Renal cortical epithelial cell (primary cell): ENCODE measurements around the gene SLCO3A1. TPM values are rescaled to one million over a fixed set of nuclear protein-coding genes. Genes with fewer than 3 reads are reported as not detected.
A peak's percentile ranks its signal among the peaks of the same experiment; 100 is the strongest.

Source experiments
- DNase-seq: peaks from one replicate; pipeline ENCODE4 v3.0.0-alpha.2; 2011; ENCODE audit warnings: low read depth
- total RNA-seq: library from RNA; depleted of rRNA; stranded (reverse); fragments of >200 nt; gene quantifications from 2 replicates; pipeline ENCODE4 v1.2.3, GENCODE V29; 2014

The SLCO3A1 gene
- total RNA-seq, 1 donor from 2014 or later, result 7.2 TPM

DNA sequence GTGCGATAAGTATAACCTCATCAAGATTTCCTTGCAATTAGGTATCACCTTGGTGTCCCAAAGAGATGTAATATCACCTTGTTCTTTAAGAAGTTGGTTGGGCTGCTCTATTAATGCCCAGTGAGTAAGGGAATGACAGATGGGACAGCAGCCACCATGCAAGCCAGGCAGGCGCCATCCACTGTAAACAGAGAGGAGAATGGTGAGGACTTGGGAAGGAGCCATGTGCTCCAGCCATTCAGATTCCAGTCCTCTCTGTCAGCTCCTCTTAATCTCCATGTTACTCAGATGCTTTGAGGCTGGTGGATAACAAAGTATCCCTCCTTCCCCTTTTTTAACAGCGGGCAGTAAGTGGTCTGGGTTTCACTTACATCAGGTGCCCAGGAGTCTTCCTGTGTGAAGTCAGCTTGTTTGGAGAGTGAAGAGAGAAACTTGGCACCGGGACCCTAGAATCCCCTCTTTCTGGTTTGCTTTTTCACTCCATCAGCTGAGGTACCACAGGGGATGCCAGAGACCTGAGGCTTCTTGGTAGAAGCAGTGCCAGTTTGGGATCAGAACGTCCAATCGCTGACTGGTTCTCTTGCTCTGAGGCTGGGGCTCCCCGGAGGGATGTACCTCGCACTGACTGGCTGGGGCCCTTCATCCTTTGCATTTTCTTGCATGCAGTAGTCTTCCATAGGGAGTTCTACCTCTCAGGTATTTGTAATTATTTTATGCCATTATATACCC, 29.5 kb downstream of the SLCO3A1 start:
- no peak for DNase-seq

- no peak for DNase-seq
Observed at GRCh38 chr15:91884606-91885005, 31.1 kb downstream of the SLCO3A1 start.

- DNase-seq, result no peak
Observed at GRCh38 chr15:91885054-91885453, 31.5 kb downstream of the SLCO3A1 start.

- DNase-seq, result no peak
Observed at GRCh38 chr15:91885714-91886270, 32.3 kb downstream of the SLCO3A1 start.

- DNase-seq, result no peak
Observed at GRCh38 chr15:91886878-91887277, 33.4 kb downstream of the SLCO3A1 start.

DNA sequence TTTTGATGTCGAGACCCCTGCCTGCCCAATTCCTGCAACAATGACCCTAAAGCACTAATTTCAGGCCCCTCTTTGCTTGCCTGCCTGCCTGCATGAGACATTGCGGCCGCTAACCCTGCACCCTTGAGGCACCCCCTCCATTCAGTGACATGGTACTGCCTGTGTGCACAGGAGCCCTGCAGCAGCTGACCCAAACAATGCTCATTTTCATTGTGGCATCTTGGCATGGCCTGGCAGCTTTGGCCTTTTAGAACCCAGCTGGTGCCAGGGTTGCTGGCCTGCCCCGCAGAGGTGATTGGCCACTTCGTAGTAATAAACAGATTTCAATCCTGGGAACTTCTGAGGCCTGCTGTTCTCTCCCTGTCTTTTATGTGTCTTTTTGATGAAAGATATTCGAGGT, 33.8 kb downstream of the SLCO3A1 start:
- no peak for DNase-seq

GRCh38 chr15:91887921-91888373, 34.4 kb downstream of the SLCO3A1 start:
- peak; percentile 22 for DNase-seq

DNA sequence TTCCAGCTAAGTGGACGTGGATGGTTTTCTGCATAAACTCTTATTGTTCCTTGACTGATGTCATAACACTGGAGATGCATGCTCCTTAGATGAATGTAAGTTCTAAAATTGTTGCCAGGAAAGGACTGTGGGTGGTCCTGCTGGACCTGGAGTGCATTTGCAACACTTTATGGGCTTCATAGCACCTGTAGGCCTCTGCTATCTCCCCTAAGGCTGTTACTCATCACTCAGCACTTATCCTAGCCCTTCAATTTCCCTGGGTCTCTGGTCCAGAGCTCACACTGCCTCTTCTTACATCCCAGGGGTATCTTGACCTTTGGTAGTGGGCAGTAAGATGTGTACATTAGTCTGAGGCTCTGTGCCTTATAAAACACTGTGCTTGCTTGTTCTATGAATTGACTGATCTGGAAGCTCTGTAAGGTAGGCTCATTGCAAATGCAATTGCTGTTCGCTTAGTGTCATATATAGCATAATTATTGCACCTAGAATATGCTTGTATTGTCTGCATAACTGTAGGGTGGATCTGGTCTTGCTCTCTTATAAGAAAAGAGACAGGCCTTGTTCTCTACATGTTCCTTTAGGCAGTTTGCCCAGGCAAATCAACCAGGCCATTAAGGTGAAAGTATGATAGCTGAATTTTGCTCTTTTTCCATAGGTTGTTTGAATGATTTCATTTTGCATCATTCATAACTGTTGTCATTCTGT, 35.8 kb downstream of the SLCO3A1 start:
- no peak for DNase-seq

- peak; percentile 85 for DNase-seq
Observed at GRCh38 chr15:91890614-91891013, 37.1 kb downstream of the SLCO3A1 start.

DNA sequence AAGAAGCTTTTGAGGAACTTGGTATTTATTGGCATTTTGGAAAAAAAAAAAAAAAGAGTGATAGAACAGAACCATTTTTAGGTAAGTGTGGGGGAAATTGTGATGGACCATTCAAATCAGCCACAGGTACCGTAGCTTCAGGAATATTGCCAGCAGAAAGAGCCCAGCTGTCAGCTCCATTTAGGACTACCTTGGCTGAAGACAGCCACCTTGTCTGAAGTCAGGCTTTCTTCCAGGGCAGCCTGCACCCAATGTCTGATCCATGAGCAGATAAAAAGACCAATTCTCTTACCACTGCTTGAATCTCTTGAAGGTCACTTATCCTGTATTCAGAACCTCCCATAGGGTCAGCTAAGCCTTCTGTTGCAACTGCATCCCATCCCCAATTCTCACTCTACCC, 37.6 kb downstream of the SLCO3A1 start:
- no peak for DNase-seq

GRCh38 chr15:91891788-91892345, 38.4 kb downstream of the SLCO3A1 start:
- no peak for DNase-seq

GRCh38 chr15:91892436-91892835, 38.9 kb downstream of the SLCO3A1 start:
- DNase-seq, result no peak

GRCh38 chr15:91894606-91895005, 41.1 kb downstream of the SLCO3A1 start:
- peak; percentile 63 for DNase-seq

DNA sequence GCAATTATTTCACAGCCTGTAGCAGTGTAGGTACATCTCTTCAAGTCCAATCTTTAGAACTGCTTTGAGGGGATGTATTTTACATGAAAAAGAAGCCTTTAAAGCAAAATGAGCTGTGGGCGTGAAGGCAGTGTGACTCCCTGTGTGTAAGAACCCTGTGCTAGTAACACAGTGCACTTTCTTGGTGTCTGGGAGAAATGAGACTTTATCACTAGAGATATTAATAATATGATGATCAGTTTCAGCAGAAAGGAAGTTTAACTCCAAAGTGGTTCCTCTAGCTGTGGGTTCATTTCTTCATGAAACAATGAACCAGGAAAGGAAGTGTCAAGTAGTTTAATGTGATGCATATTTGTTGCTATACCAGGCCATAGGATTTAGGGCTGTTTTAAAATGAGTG, 41.5 kb downstream of the SLCO3A1 start:
- no peak for DNase-seq

DNA sequence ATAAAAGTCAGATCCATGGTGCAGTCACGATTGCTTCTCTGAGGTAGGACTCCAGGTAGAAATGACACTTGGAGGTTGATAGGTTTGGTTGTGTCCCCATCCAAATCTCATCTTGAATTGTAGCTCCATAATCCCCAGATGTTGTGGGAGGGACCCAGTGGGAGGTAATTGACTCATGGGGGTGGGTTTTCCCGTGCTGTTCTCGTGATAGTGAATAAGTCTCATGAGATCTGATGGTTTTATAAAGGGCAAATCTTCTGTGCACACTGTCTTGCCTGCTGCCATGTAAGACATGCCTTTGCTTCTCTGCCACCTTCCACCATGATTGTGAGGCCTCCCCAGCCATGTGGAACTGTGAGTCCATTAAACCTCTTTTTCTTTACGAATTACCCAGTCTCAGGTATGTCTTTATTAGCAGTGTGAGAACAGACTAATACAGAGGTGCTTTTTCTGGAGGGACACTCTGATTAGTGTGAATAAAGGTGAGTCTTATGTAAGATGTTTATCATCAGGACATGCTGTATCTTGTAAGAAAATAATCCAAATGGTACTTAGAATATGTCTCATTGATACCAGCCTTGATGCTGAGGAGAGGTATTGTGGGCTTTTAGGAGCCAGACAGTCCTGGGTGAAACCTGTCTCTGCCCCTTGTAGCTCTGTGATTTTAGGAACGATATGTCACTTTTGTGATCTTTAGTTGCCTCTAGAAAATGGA, 43.0 kb downstream of the SLCO3A1 start:
- no peak for DNase-seq

- no peak for DNase-seq
Observed at GRCh38 chr15:91897585-91898372, 44.3 kb downstream of the SLCO3A1 start.

DNA sequence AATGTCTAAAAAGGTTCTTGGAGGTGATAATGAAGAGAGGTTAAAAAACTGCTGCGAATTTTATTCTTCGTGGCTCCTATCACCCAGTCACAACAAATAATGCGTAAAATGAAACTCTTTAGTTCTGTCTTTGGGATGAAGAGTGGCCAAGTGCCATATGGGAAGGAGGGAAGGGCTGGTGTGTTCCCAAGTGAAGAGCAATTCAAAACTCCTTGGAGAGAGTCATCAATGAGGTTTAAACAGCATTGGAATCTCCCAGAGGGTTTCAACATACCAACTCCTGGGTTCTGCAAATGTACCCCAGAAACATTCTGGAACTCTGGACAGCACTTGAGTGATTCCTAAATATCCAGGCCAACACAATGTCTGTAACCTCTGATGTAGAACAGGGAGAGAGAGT, 45.3 kb downstream of the SLCO3A1 start:
- DNase-seq, result no peak

DNA sequence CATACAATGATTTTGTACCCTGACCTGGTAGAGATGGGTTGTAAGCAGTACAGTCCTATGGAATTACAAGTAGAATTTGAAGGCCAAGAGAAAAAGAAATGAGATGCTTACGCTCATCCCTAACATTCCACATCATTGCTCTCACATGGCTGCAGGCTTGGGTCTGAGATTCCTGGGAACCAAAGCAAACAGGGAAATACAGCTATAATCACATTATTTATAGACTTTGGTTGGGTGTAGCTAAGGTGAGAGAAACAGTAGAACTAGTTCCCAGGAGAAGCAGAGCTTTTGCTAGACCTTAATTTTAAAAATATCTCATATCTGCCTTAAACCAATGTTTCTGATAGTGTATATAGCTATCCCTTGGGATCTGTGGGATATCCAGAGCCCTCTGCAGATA, 51.4 kb downstream of the SLCO3A1 start:
- DNase-seq, result peak; percentile 34

GRCh38 chr15:91908391-91908790, 54.9 kb downstream of the SLCO3A1 start:
- DNase-seq, result peak; percentile 90

DNA sequence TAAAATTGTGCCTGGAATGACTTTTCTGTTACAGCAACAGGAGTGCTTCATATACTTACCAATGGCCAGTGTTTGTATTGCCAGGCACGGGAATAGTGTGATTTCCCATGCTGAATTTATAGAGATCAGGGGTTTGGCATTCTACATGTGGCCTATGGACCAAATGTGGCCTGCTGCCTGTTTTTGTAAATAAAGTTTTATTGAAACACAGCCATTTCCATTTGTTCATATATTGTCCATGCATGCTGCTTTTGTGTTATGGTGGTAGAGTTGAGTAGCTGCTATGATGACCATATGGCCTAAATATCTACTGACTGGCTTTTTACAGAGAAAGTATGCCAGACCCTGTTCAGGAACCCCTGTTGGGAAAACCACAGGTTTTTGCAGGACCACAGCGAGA, 55.6 kb downstream of the SLCO3A1 start:
- DNase-seq, result no peak

- no peak for DNase-seq
Observed at GRCh38 chr15:91909574-91909973, 56.1 kb downstream of the SLCO3A1 start.
